ENCODE data around the gene SECISBP2. TPM values are rescaled to one million over a fixed set of nuclear protein-coding genes. Genes with fewer than 3 reads are reported as not detected.

SECISBP2 gene
- total and polyA plus RNA-seq, 2 of the 13 experiments (the other 11 are each of a cell fraction or from before 2014, with no cell fraction given) = 32.4 to 38.0 TPM

- in situ Hi-C loops (cut with HindIII; ENCODE audit: extremely low pct_ligation_motif_present, low pct_unique_long_range_greater_than_20kb) = no loop called here
- no TSS peak for BruUV-seq (replicated peaks)
- 40% methylated on average over 16 of the region's 16 CpGs for WGBS (ENCODE audit: low lambda C conversion rate)
These were observed 64.9 kb downstream of the SECISBP2 start for GRCh38 chr9:89383030-89383720.

More at GRCh38 chr9:89383030-89383720, 64.9 kb downstream of the SECISBP2 start:
- FAIRE-seq = no peak
- H3K4me3 ChIP-seq (replicated peaks in 1 of 3; ENCODE audit: insufficient read depth in 1 of 3, low read depth in 2 of 3, low read length in 3 of 3) = no peak overlapping the region
- H3K27me3 ChIP-seq (ENCODE audit: control insufficient read depth in 1 of 2, insufficient read depth in 2 of 2, low read length in 2 of 2) = peaks cover 0 to 1% of the 10 kb centered on the region in 2 experiments; a peak in 2 of 5 replicates
- CTCF ChIA-PET (ENCODE audit: low intra/inter-chr PET ratio, low total read pairs) = no interaction called here
- H3K9me3 ChIP-seq (ENCODE audit: low read length) = no peaks in the 10 kb centered on the region
- no peaks in the 10 kb centered on the region for H3K36me3 ChIP-seq (replicated peaks in 1 of 2; ENCODE audit: control insufficient read depth in 1 of 2, insufficient read depth in 2 of 2, low read length in 2 of 2)
- intact Hi-C loops (cut with micrococcal nuclease; ENCODE audit: unreplicated experiment) = no loop called here
- POLR2A ChIA-PET = no interaction called here
- peaks cover 11% of the 10 kb centered on the region for H3K4me1 ChIP-seq (ENCODE audit: insufficient read depth, low read length)
- no peak overlapping the region for H3K27ac ChIP-seq (ENCODE audit: extremely low read length, insufficient read depth, low read length)
- no peak for ATAC-seq
- no peaks in the 10 kb centered on the region for H3K79me2 ChIP-seq (ENCODE audit: insufficient read depth, low read length)
- no peaks in the 10 kb centered on the region for H4K20me1 ChIP-seq (ENCODE audit: insufficient read depth, low read length)
- DNase-seq (ENCODE audit: low spot score) = no peak
- H2AFZ ChIP-seq (ENCODE audit: low read length) = no peak overlapping the region
- TF ChIP-seq RNF219 (CRISPR knock-in tag; IDR thresholded peaks at IDR 0.05) (no peak), HOXA9 (CRISPR knock-in tag; IDR thresholded peaks at IDR 0.05; ENCODE audit: borderline replicate concordance) (no peak), ZNF12 (CRISPR knock-in tag; IDR thresholded peaks at IDR 0.05) (no peak), ZNF614 (CRISPR knock-in tag; IDR thresholded peaks at IDR 0.05; ENCODE audit: borderline replicate concordance) (no peak), ARID2 (CRISPR knock-in tag; IDR thresholded peaks at IDR 0.05; ENCODE audit: borderline replicate concordance) (no peak), NFE2L2 (IDR thresholded peaks at IDR 0.05; ENCODE audit: low read length) (no peak), HNF4A (CRISPR knock-in tag; IDR thresholded peaks at IDR 0.05) (no peak), NR2F1 (CRISPR knock-in tag; IDR thresholded peaks at IDR 0.05) (no peak), IRF2 (CRISPR knock-in tag; IDR thresholded peaks at IDR 0.05) (no peak), HCFC1 (IDR thresholded peaks at IDR 0.05; ENCODE audit: low read depth, low read length) (no peak), ZNF761 (CRISPR knock-in tag; conservative IDR thresholded peaks at IDR 0.05) (no peak), PLRG1 (conservative IDR thresholded peaks at IDR 0.05) (no peak), HNRNPLL (IDR thresholded peaks at IDR 0.05; ENCODE audit: low read depth, low read length, poor library complexity, severe bottlenecking) (no peak), YY1 (IDR thresholded peaks at IDR 0.05; ENCODE audit: insufficient read depth, insufficient replicate concordance, low read depth, low read length) (no peak), CREBL2 (CRISPR knock-in tag; IDR thresholded peaks at IDR 0.05; ENCODE audit: borderline replicate concordance) (no peak)
- no peak overlapping the region for H3K4me2 ChIP-seq (ENCODE audit: low read depth, low read length)
- H3K9ac ChIP-seq (ENCODE audit: insufficient read depth, low read depth, low read length) = no peak overlapping the region
